GF-D8 (cell line): ENCODE measurements around the gene OGFOD1.
"Not testable (repeated sequence)": the region's sequence is repeated elsewhere in the genome, so short reads cannot be mapped to it uniquely, and the experiment has no call there.

ENCODE experiments used
- DNase-seq: peaks from one replicate; lab custom pipeline; 2025; lab: John Stamatoyannopoulos, UW

The OGFOD1 gene

DNA sequence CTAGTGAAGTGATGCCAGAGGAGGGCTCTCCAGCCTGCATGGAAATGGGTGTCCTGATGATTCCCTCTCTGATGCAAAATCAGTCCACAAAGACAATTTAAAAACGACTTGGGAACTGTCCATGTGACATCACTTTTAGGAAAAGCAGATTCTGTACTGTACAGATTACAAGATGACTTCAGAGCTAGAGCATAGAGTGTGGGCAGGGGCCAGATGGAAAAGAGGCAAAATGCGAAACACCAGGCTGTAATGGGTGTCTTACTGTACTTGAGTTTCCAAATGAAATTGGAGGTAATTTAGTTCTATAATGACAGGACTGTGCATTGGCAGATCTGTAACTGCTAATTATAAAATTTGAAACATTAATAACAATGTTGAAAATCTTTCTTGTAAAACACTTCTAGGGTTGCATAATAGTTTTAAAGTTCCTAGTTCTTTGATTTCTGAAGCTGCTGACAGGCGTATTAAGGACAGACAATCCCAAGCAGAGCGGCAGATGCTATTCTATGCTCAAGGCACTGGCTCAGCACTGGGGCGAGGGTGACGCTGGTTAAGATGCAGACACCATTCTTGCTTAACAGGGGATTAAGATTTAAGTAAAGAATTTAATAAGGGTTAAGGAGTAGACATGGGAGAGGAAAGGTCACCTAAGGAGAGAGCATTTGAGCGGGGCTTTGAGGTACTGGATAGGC lies 29.6 kb downstream of the OGFOD1 start:
- DNase-seq = no peak

DNA sequence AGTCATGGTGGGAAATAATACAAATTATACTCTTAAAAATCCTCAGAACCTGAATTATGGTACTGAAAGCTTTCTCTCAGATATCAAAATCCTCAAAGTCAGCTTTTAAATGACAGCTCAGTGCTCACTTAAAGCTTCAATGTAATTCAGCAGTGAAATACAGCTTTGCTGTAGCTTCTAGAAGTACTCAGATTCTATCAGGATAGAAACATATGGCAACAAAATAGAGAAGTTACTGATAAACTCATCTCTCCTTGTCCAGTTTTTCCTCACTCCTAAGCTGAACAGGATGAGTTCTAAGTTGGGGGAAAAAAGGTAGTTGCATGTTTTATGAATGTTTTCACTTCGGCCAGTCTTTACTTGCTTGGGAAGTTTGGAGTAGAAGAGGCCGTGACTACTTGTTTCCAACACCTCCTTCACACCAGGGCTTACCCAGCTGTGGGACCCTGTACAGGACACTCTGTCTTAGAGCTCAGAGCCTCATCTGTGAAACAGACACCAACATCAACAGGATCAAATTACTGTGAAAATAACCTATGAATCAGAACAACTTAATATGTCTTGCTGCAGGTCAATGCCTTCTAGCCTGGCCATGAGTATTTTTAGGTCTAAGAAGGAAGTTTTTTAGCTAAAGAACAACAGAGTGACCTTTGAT lies 30.2 kb downstream of the OGFOD1 start:
- DNase-seq = no peak

DNA sequence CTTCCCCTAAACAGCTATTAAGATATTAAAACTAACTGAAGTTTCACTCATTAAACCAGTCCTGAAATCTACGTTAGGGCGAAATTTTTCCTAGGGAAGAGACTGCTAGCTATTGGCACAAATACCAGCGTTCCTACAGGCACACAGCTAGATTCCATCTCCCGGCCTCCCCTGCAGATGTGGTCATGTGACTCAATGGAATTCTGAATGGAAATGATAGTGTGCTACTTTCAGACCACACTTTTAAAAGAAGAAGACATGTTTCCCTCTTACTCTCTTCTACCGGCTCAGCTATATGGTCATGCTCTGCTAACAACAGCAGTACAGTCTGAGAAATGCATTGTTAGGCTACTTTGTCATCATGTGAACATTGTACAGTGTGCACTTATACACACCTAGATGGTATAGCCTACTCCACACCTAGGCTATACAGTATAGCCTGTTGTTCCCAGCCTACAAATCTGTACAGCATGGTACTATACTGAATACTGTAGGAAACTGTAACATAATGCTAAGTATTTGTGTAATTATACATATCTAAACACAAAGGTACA lies 31.4 kb downstream of the OGFOD1 start:
- DNase-seq = no peak

DNA sequence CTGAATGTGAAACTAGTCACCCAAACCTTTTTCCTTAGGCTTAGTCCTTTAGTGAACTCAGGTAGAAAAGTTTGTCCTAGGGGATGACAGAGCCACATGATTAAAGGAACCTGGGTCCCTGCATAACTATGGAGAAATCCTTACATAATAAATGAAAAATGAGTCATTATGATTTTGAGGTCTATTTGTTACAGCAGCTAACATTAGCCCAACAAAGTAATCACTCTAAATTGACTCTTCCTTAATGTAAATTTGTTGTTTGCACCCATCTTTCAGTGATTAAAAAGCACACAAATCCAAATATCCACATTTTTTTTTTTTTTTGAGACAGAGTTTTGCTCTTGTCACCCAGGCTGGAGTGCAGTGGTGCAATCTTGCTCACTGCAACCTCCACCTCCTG lies 32.0 kb downstream of the OGFOD1 start:
- DNase-seq = no peak

DNA sequence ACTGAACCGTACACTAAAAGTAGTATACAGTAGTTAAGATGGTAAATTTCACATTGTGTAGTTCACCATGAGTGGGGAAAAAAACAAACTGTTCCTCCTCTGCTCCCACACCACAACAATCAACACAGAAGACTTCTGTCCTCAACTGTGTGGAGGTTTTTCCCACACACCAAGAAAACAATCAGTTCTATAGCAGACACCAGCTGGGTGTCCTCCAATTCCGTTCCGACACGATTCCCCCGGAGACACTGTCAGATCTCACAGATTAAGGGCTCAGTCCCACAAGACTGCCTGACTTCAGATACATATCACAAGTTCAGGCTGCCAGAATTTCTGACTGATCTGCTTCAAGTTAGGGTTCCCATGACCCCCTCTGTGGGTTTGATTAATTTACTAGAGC lies 36.7 kb downstream of the OGFOD1 start:
- no peak for DNase-seq

DNA sequence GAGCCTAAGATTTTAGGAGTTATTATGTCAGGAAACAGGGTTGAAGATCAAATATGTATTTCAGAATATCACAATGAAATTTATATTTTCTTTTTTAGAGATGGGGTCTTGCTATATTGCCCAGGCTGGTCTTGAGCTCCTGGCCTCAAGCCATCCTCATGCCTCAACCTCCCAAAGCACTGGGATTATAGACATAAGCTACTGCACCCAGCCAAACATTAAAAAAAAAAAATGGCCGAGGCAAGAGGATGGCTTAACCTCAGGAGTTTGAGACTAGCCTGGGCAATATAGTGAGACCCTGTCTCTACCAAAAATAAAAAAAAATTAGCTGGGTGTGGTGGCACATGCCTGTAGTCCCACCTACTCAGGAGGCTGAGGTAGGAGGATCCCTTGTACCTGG lies 37.5 kb downstream of the OGFOD1 start:
- not testable (repeated sequence) for DNase-seq

DNA sequence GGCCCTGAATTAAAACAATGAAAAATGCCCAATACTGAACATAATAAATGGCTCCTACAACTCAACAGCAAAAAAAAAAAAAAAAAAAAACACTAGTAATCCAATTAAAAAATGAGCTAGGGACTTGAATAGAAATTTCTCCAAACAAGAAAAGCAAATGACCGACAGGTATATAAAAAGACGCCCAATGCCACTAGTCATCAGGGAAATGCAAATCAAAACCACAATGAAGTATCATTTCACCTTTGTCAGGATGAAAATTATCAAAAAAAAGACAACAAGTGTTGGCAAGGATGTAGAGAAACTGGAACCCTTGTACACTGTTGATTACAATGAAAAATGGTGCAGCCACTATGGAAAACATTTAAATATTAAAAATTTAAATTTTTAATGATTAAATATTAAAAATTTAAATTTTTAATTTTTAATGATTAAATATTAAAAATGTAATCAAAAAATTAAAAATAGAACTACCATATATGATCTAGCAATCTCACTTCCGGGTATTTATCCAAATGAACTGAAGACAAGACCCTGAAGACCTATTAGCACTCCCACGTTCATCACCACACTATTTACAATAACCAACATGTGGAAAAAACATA lies 40.4 kb downstream of the OGFOD1 start:
- DNase-seq = no peak

DNA sequence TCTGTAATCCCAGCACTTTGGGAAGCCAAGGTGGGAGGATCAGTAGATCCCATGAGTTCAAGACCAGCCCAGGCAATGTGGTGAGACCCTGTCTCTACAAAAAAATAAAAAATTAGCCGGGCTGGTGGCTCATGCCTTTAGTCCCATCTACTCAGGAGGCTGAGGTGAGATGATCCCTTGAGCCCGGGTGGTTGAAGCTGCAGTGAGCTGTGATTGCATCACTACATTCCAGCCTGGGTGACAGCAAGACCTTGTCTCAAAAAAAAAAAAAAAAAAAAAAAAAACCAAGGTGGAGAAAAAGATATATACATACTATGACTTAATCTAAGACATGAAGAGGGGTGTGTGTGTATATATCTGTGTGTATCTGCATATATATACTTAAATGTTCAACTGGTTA lies 41.8 kb downstream of the OGFOD1 start:
- no peak for DNase-seq

DNA sequence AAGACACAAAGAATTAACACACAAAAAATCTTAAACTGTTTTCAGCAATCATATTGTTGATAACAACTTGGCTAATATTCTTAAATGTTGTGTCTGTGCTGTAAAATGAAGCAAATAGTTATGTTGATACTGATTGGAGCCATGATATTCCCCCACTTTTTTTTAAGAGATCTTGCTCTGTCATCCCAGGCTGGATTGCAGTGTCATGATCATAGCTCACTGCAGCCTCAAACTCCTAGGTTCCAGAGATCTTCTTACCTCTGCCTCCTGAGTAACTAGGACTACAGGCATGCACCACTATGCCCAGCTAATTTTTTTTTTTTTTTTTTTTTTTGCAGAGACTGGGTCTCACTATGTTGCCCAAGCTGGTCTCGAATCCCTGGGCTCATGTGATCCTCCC lies 42.5 kb downstream of the OGFOD1 start:
- DNase-seq = no peak

DNA sequence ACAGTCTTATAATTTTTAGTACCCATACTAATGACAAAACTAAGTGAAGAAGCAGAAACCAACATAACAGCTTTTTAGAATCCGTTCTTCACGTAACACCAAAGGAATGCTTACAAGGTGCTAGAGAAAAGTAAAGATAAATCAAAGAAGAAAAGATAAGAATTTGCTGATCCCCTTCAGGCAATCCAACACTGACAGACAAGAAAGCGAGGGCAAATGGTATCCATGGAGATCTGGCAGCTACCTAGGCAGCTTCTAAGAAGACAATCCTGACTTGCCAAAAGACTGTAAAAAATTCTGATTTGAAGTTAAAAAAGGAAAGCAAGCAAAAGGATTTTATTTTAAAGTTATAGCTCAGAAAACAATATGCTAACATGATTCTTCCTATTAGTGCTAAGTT lies 53.8 kb downstream of the OGFOD1 start:
- no peak for DNase-seq

DNA sequence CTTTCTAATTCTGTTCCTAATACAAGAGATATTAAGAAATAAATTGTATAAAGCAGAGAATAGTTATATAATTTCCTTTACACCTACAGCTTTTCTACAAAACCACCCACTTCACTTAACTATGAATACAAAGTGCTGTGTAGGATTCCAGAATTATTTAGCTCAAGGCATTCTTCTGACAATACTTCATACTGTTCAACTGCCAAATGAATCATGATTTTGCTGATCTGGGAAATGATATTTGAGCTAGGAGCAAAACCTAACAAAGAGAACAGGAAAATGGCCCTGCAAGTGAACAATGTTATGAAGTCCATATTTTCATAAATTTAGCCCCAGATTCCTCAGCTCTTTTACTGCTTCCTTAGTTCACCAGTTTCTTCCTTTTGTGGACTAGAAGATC lies 55.6 kb downstream of the OGFOD1 start:
- DNase-seq = no peak

DNA sequence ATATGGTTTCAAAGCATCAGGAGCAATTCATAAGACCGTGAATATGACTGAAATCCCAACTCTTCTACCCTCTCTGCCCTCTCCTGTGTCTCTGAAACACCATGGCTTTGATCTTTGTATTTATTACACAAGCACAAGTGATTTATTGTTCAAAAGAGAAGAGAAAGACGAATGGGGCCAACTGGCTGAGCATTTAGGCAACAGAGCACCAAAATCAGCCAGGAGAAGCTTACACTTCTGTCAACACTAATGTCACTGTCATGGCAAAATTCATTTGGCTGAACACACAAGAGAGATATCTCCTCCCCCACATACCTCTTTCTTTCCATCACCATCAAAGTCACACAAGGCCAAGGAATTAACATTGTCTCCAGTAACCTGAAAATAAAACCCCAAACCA lies 59.2 kb downstream of the OGFOD1 start:
- no peak for DNase-seq

DNA sequence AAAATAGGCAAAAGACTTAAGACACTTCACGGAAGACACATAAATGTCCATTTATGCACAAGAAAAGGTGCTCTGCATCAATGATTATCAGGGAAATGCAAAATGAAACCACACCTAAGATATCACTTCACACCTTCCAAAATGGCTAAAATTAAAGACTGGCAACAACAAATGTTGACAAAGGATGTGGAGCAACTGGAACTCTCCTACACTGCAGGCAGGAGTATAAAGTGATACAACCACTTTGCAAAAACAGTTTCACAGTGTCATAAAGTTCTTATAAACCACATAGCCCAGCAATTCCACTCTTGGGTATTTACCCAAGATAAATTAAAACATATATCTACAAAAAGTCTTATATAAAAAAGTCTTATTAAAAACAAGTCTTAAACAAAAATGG lies 60.7 kb downstream of the OGFOD1 start:
- no peak for DNase-seq

DNA sequence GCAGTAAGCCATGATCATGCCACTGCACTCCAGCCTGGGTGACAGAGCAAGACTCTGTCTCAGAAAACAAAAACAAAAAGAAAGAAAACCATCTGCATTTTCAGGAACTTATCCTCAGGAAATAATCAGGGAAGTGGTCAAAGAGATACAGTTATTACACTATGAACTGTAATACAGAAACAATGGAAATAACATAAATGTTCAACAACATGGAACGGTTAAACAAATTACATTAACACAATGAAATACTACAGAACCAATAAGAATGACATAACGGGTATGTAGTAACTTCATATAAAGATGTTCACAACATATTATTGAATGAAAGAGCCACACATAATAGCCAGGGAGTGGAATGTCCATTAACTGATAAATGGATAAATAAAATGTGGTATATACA lies 61.7 kb downstream of the OGFOD1 start:
- DNase-seq = no peak

DNA sequence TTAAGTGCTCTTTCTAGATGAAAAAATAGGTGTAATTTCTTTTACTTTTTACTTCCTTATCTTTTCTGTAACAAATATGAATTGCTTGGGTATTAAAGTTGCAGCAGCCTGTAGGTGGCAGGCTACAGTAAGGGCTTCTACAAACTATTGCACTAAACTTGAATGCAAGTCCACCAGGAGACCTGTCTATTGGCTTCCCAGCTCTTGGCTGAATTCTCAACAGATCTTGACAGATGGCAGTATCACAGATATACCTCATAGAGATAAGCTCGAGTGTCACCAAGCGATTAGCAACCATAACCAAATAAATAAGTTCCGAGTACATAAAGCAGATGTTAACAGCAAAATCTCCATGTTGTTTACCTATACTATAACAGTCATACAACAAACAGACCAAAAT lies 62.6 kb downstream of the OGFOD1 start:
- DNase-seq = peak; percentile 48

DNA sequence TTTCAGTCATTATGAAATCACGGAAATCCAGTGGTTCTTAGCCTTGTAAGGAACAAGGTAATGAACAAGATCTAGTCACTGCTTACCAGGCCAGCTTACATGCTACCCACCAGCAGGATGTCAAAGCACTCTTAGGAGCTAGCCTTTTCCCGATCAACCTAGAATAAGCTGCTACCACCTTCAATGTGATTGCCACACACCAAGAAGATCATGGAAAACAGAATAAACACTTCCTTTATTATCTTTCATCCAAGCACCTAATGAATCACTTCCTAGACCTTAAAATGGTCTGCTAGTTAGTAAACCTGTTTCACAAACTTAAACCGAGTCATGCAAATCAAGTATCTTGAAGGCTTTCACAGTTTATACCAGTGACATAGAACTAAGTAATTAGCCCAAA lies 63.5 kb downstream of the OGFOD1 start:
- no peak for DNase-seq

DNA sequence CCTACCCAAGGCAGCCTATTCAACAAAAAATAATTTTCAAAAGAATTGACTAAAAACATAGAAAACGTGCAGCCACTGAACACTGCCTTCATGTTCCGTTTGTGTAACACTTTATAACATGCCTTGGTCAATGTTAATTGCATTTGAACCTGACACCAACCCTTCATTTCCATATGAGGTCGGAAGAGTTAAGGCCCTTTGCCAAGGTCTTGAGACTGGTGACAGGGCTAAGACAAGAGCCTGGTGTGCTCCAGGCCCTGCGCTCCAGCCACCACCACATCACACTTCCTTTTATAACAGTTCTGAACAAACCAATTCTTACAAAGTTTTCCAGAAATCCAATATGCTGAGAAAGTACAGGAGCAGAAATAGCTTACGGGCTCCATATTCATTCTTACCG lies 64.3 kb downstream of the OGFOD1 start:
- DNase-seq = no peak

DNA sequence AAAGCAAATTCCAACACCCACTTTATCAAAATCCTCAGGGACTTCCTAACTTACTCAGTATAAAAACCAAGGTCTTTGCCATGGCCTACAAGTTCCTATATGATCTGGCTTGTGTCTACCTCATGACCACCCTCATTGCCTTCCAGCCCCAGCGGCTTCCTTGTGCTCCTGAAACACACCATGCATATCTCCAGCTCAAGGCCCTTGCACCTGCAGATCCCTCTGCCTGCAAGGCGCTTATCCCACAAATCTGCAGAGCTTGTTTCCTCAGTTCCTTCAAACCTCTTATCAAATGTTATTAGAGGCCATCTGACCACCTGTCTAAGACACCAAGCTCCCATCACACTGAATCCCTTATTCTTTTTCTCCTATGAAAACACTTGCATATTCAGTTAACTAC lies 65.9 kb downstream of the OGFOD1 start:
- DNase-seq = no peak

DNA sequence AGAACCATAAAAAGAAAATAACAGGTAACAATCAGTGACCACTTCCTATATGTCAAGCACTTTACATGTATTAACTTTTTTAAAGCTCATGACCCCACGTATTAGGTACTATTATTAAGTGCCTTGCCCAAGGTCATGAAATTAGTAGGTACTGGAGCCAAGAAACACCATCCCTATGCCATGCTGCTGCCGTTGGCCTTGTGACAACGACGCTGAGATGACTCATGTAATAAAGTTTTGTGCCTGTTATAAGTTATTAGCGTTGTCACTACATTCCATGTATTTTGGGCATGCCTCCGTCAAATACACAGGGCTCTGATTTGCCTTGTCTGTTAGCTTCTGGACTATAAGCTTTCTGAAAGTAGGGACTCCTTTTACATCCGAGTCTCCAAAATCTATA lies 67.1 kb downstream of the OGFOD1 start:
- DNase-seq = no peak

DNA sequence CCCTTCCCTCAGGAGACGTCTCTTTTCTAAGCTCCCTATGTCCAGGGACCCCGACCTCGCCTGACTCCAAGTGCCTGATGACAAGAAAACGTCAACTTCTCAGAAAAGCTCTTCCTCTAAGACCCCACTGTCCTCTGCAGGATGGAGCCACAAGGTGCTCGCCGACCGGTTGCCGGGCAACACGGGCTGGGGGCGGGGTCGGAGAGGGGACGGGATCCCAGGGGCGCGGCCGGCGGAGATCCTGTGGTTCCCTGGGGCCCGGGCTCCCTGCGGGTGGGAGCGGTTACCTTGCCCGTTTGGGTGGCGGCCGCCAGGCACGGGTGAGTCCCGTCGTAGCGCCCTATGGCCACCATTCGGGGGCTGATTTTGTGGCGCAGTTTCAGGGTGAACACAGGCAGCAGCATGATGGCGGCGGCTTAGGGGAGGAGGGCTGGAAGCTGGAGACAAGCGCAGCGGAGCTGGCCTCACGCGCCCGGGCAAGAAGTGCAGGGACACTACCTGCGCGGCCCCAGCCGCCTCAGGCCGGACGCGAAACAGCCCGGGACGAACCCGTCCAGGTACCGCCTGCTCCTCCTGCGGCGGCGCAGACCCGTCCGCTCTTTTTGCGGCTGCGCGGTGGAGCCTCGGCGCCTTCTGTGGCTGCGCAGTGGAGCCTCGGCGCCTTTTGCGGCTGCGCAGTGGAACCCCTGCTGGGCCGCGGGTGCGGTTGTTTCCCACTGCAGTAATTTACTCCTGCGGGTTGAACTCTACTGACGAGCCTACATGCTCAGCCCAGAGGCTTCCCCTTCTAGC lies 68.3 kb downstream of the OGFOD1 start, which contains the start of gene BBS2:
BBS2 (minus strand) TSS at position 566 of the 792 bp plus-strand sequence; CDS start at position 404, 162 bp downstream.
- DNase-seq = peak; percentile 71

DNA sequence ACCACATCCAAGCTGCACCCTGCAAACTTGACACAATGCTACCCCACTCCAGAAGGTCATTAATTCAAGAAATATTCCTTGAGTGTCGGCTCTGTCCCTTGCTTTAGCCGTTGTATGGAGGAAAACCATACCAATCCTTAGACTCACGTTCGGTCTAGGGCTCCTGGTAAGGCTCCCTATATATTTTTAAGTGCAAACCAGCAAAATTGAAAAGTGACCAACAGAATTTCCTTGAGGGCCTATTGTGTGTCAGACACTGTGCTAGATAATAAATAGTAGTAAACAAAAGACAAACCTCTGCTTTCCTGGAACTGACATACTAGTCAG lies 68.9 kb downstream of the OGFOD1 start:
- no peak for DNase-seq

DNA sequence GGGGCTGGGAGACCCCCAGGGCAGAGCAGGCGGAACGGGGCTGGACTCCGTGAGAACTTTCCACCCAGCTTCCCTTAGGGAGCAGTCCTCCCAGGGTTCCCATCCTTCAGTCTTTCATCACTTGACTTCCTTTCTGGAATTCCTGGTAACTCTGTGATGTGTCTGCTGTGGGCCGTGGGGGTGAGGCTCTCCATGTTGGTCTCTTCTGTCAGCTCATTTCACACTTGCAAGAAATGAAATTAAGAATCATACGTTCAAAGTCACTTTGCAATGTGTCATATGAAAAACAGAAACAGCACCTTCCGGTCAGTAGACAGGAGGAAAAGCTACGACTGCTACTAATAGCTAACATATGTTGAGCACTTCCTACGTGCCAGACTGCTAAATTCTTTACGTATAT lies 73.9 kb downstream of the OGFOD1 start:
- DNase-seq = no peak
